ENCODE results near the gene BMP4. TPM values are rescaled to one million over a fixed set of nuclear protein-coding genes. Genes with fewer than 3 reads are reported as not detected.

BMP4 gene
- total and polyA plus RNA-seq, 10 of the 15 experiments (the other 5 are each of a cell fraction or from before 2014, with no cell fraction given), result 0.11 to 1.8 (median 0.60) TPM; not detected in 1

DNA sequence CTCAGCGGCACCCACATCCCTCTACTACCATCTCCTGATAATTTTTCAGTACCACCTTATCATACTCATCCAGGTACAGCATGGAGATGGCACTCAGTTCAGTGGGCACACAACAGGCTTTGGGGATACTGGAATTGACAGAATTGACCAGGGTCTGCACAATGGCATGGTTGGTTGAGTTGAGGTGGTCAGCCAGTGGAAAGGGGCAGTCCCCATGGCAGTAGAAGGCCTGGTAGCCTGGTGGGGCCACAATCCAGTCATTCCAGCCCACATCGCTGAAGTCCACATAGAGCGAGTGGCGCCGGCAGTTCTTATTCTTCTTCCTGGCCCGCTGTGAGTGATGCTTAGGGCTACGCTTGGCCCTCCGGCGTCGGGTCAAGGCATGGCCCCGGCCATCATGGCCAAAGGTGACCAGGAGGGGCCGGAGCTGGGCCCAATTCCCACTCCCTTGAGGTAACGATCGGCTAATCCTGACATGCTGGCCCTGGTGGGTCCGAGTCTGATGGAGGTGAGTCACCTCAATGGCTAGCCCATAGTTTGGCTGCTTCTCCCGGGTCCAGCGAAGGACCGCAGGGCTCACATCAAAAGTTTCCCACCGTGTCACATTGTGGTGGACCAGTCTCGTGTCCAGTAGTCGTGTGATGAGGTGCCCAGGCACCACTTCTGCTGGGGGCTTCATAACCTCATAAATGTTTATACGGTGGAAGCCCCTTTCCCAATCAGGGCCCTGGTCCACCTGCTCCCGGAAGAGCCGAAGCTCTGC, 6.4 kb downstream of the BMP4 start:
- CTCF ChIA-PET, result no interaction called here
- POLR2A ChIA-PET, result no interaction called here
- no peak overlapping the region for H3K9ac ChIP-seq (ENCODE audit: control insufficient read depth, insufficient read depth, low read length)
- no peak overlapping the region for H2AFZ ChIP-seq (ENCODE audit: control insufficient read depth, low read depth, low read length)
- FAIRE-seq (no peak), DNase-seq (ENCODE audit: low read depth, low spot score) (no peak), ATAC-seq (no peak)
- no peaks in the 10 kb centered on the region for H3K36me3 ChIP-seq (ENCODE audit: control insufficient read depth in 2 of 2, insufficient read depth in 2 of 2, low read length in 1 of 2)
- H3K4me2 ChIP-seq (ENCODE audit: control insufficient read depth, insufficient read depth), result no peak overlapping the region
- no peak overlapping the region for H3K27ac ChIP-seq (ENCODE audit: control insufficient read depth, insufficient read depth)
- in situ Hi-C loops (cut with MboI), result no loop called here
- SMC1A ChIA-PET (ENCODE audit: uncharacterized antibody, unreplicated experiment), result no interaction called here
- no TSS peak for BruUV-seq (replicated peaks)
- H3K79me2 ChIP-seq (ENCODE audit: control insufficient read depth, insufficient read depth, low read length), result peaks cover 22% of the 10 kb centered on the region
- H3K9me3 ChIP-seq (replicated peaks; ENCODE audit: control insufficient read depth, insufficient read depth, low read length), result no peaks in the 10 kb centered on the region; the same call in 2 of the 3 replicates
- no peaks in the 10 kb centered on the region for H3K4me1 ChIP-seq (ENCODE audit: control insufficient read depth, insufficient read depth, low read length)
- H3K4me3 ChIP-seq, result no peak overlapping the region
- TF ChIP-seq, protein P1, sequence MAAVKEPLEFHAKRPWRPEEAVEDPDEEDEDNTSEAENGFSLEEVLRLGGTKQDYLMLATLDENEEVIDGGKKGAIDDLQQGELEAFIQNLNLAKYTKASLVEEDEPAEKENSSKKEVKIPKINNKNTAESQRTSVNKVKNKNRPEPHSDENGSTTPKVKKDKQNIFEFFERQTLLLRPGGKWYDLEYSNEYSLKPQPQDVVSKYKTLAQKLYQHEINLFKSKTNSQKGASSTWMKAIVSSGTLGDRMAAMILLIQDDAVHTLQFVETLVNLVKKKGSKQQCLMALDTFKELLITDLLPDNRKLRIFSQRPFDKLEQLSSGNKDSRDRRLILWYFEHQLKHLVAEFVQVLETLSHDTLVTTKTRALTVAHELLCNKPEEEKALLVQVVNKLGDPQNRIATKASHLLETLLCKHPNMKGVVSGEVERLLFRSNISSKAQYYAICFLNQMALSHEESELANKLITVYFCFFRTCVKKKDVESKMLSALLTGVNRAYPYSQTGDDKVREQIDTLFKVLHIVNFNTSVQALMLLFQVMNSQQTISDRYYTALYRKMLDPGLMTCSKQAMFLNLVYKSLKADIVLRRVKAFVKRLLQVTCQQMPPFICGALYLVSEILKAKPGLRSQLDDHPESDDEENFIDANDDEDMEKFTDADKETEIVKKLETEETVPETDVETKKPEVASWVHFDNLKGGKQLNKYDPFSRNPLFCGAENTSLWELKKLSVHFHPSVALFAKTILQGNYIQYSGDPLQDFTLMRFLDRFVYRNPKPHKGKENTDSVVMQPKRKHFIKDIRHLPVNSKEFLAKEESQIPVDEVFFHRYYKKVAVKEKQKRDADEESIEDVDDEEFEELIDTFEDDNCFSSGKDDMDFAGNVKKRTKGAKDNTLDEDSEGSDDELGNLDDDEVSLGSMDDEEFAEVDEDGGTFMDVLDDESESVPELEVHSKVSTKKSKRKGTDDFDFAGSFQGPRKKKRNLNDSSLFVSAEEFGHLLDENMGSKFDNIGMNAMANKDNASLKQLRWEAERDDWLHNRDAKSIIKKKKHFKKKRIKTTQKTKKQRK (IDR thresholded peaks at IDR 0.05; ENCODE audit: low read depth, low read length), result no peak
- TF ChIP-seq ASH2L (IDR thresholded peaks at IDR 0.05; ENCODE audit: borderline replicate concordance, low read depth) (no peak), TAF1 (IDR thresholded peaks at IDR 0.05; ENCODE audit: borderline replicate concordance, low read depth, low read length) (no peak), MYC (IDR thresholded peaks at IDR 0.05; ENCODE audit: insufficient read depth, insufficient read length, insufficient replicate concordance, low read length, severe bottlenecking) (no peak), NR2C2 (IDR thresholded peaks at IDR 0.05; ENCODE audit: borderline replicate concordance, control insufficient read depth, insufficient read length, low read depth) (no peak), RFX5 (IDR thresholded peaks at IDR 0.05; ENCODE audit: low read depth, low read length) (no peak), PAX5 (IDR thresholded peaks at IDR 0.05; ENCODE audit: borderline replicate concordance, low read depth, low read length) (no peak), PAX8 (IDR thresholded peaks at IDR 0.05) (no peak), BACH1 (IDR thresholded peaks at IDR 0.05; ENCODE audit: borderline replicate concordance) (no peak), CHD1 (IDR thresholded peaks at IDR 0.05; ENCODE audit: low read depth, low read length) (no peak), SMC3 (IDR thresholded peaks at IDR 0.05; ENCODE audit: borderline replicate concordance, low read length) (no peak), FOS (IDR thresholded peaks at IDR 0.05; ENCODE audit: borderline replicate concordance, extremely low read depth, insufficient read length) (no peak)
- TF ChIP-seq, protein P2, sequence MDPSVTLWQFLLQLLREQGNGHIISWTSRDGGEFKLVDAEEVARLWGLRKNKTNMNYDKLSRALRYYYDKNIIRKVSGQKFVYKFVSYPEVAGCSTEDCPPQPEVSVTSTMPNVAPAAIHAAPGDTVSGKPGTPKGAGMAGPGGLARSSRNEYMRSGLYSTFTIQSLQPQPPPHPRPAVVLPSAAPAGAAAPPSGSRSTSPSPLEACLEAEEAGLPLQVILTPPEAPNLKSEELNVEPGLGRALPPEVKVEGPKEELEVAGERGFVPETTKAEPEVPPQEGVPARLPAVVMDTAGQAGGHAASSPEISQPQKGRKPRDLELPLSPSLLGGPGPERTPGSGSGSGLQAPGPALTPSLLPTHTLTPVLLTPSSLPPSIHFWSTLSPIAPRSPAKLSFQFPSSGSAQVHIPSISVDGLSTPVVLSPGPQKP (IDR thresholded peaks at IDR 0.05; ENCODE audit: low read depth, low read length), result no peak
- TF ChIP-seq, protein P3, sequence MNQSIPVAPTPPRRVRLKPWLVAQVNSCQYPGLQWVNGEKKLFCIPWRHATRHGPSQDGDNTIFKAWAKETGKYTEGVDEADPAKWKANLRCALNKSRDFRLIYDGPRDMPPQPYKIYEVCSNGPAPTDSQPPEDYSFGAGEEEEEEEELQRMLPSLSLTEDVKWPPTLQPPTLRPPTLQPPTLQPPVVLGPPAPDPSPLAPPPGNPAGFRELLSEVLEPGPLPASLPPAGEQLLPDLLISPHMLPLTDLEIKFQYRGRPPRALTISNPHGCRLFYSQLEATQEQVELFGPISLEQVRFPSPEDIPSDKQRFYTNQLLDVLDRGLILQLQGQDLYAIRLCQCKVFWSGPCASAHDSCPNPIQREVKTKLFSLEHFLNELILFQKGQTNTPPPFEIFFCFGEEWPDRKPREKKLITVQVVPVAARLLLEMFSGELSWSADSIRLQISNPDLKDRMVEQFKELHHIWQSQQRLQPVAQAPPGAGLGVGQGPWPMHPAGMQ (IDR thresholded peaks at IDR 0.05; ENCODE audit: borderline replicate concordance), result no peak
- intact Hi-C loops (cut with micrococcal nuclease; ENCODE audit: unreplicated experiment), result no loop called here
- RAD21 ChIA-PET (ENCODE audit: unreplicated experiment), result no interaction called here
- 47% methylated on average over 24 of the region's 24 CpGs for WGBS (ENCODE audit: insufficient coverage, insufficient replicate concordance, low lambda C conversion rate, missing lambda C conversion rate)
- H3K27me3 ChIP-seq (replicated peaks in 1 of 2; ENCODE audit: control insufficient read depth in 2 of 2, insufficient read depth in 2 of 2, low read length in 1 of 2), result peaks cover 3 to 10% of the 10 kb centered on the region in 2 experiments; a peak in 2 of 4 replicates
- no peaks in the 10 kb centered on the region for H4K20me1 ChIP-seq (ENCODE audit: control insufficient read depth, insufficient read depth)

Measured in GM12878 (cell line).